IPS DF 4.7 (cell line): Measurements from ENCODE around the gene KIF1A.
"Not testable (repeated sequence)": the region's sequence is repeated elsewhere in the genome, so short reads cannot be mapped to it uniquely, and the experiment has no call there.

Experiments used
- DNase-seq: peaks from one replicate; pipeline ENCODE4 v3.0.0-alpha.2; 2013; ENCODE audit warnings: low spot score; ENCODE audit errors: extremely low read depth

Gene KIF1A

DNA sequence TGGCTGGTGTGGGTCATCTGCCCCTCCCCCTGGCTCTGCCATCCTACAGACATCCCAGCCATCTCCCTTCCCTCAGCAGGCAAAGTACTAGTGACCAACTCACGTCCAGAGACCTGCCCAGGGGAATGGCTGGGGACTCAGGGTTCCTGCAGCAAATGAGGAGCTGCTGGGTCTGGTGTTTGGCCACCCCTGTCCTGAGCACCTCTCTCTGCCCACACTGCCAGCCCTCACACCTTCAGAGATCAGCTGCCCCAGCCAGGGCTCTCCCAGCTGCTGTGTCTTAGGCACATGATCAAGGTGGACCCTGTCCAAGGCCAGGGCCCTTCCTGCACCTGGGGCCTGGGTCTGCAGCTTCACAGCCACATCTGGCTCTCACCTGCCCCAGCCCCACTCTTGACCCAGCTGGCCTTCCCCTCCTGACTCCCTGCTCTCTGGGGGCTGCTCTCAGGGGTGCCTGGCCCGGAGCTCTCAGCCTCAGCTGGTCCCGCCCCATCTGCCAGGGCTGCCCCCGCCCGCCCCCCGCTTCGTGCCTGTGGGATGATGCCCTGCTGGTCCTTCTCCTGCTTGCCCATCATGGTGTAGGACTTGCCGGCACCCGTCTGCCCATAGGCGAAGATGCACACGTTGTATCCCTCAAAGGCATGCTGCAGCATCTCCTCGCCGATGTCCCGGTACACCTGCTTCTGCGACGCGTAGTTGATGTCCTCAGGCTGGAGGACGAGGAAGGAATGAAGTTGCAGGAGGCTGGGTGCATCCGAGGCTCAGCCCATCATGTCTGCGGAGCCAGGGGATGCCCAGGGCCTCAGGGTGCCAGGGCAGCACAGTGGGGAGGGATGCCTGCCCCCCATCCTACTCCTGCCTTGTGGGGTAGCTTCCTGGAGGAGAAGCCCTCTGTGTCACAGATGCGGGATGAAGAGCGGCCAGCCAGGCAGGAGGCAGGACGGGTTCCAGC lies 32.2 kb downstream of the KIF1A start:
- no peak for DNase-seq

DNA sequence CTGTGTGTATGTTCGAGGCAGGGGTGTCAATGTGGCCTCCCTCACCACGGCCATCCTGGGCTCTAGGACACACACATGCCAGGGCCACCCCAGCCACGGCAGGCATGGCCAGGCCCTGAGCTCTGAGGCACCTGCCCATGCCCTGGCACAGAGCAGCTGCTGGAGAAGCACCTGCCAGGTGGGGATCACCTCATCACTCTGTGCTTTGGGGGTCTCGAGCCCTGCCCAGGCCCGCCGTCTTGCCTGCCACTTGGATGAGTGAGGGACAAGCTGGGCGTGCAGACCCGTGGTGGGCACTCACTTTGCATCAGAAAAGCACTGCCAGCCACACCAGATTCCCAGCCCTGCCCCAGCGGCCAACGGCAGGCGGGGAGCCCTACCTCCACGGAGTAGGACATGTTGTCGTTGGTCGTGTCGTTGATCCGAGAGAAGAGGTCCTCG lies 33.1 kb downstream of the KIF1A start:
- no peak for DNase-seq

DNA sequence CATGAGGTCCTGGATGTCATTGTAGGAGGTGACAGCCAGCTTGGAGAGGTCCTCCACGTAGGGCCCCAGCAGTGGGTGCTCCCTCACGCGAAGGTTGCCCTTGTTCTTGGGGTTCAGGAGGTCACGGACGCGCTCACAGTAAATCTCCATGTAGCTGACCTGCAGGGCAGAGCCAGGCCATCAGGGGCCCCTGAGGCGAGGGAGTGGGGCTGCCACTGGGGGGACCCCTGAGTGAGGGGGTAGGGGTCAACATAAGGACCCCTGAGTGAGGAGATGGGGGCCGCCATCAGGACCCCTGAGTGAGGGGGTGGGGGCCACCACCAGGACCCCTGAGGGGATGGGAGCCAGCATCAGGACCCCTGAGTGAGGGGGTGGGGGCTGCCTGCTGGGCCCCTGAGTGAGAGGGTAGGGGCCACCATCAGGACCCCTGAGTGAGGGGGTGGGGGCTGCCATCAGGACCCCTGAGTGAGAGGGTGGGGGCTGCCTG lies 33.6 kb downstream of the KIF1A start:
- no peak for DNase-seq

DNA sequence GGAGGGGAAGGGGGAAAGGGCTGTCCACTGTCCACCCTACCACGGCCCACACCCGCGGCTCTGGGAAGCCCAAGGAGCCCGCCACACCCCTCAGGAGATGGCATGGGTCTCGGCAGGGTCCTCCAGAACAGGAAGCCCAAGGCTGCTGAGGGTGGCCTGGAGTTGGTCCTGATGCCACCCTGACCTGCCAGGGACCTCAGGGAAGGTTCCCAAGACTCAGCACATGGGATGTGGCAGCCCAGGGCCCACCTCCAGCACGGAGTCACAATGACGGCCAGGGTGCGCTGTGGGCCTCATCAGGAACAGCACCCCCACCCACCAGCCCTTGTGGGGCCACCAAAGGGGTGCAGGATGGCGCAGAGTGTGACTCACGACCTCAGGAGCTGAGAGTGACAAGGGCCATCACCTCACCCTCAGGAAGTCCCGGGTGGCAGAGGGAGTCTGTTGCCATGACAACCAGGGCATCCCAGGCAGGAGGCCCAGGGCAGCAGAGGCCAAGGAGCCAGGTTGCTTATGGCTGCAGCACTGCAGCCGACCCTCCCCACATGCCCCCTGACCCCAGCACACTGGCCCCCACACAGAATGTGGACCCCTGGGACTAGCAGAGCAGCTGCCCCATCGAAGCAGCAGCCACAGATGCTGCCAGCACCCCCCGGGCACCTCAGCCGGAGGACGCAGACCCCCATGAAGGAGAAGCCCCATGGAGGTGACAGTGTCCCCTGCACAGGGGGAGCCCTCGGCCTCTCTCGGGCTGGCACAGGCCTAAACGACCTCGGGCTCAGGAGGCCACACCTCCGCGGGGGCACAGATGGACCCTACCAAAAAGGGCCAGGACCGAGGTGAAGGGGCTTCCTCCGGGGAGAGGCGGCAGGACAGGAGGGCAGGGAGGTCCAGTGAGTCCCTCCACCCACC lies 34.3 kb downstream of the KIF1A start:
- DNase-seq, result no peak

DNA sequence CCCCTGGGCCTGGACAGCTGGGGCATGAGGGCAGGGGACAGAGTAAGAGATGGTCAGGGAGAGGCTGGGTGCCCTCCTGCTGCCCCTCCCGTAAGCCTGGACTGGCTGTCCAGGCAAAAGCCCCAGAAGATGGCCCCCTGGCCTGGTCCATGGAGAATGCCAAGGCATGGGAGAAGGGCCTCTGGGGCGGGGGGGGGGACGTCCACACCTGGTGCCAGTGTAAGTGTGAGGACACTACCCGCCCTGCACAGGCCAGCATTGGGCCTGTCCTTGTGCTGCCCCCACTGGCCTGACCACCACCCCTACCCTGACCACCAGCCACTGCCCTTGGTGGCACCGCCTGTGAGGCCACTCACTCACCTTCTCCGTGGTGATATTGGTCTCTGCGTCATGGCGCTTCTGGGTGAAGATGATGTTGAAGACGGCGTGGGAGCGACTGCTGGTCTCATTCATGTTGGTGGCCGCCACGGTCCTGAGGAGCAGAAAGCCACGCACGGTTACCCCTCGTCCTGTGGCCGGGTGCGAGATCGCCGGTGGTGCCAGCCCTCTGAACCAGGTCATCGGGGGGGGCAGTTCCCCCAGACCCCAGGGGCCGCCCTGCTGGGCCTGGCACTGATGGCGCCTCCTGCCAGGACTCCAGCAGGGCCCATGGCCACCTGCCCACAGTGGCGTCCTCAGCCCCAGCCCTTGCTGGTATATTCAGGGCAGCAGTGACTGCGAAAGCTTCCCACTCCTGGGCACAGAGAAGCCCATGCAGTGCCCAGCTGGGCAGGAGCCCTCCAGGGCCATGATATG lies 35.2 kb downstream of the KIF1A start:
- no peak for DNase-seq

DNA sequence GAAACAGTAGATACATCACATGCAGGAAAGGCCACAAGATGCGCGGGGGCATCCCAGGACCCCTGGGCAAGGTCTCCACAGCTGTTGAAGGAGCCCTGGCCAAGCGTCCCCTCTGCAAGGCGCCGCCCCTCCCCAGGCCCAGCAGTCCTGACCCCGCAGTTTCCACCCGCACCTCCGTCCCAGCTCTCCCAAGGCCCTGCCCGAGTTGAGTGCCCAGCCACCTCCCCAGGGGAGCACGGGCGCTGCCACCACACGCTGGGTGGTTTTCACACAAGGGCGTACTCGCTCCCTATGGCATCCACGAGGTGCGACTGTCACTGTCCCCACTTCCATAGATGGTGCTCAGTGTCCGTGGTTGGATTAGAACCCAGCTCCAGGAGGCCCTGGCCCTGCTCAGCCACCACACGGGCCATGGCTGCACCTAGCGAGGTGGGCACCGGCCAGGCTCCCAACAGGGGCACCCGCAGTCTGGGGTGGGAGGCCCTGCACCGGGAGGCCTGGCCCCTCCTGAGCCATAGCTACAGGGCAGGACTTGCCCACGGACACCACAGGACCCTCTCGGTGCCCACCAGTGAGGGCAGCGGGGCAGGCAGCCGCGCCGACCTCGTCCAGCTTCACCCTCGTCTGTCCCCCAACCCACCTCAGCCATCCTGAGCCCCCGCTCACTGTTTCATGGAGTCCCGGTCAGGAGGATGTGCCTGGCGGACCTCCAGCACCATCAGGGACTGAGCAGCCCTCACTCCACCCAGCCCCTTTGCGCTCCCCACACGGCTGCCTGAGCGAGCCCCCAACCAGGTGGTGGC lies 36.0 kb downstream of the KIF1A start:
- no peak for DNase-seq

DNA sequence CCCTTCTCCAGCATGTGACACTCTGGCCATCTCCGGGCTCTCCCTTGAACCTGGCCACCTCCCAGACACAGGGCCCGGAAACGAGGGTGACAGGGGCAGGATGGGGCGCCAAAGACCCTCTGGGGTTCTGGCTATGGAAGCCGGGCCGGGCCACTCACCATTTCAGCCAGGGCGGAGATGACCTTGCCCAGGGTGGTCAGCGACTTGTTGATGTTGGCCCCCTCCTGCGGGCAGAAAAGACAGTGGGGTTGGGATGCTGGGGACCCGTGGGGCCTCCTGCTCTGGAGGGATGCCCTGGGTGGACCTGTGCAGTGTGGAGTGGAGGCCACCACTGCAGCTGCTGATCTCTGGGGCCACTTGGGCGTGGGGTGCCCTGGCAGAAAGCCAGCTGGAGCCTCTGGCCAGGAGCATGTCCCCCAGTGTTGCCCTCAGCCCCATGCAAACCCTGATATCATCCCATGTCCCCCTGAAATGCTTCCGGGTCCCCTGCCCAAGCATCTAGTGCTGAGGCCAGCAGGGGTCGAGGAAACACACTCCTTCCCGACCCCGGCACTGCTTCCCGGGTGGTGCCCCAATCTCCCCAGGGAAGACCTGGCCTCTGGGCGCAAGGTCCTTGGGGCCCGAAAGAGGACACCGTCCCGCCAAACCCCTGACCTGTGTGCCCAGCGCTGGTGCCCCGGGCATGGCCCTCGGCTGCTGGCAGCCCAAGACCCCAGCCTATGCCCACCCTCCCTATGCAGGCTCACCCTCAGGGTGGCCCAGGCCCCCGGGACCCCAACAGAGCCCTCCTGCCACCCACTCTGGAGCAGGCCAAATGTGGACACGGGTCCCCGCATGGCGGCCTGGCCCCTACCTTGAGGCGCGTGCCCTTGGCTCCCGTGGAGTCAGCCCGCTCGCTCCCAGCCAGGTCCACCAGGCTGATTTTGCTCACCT lies 36.9 kb downstream of the KIF1A start:
- no peak for DNase-seq

DNA sequence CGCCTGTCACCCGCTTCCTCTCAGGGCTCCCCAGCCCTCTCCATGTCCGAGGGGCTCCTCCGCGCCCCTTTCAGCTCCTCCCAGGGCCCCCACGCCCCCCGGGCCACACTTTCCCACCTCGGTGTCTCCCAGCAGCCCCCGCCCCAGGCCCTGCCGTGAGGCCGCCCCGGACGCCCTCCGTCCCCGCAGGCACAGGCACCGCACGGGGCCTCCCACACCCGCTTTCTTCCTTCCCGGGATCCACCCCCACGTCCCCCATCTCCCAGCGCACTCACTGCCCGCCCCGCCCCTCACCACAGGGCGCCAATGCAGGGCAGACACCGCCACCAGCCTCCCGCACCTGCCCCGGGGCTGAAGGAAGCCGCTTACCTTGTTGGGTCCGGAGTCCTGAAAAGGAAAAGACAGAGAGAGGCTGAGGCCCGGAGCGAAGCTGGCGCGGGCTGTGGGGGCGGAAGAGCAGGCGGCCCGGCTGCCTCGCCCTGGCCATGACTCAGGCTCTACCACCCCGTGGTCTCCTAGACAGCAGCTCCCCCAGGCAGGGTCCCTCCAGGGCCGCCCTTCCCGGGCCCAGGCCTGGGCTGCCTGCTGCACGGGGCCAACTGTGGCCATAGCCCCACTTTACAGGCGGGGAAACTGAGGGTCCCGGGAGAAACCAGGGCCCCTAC lies 37.7 kb downstream of the KIF1A start:
- DNase-seq, result no peak

DNA sequence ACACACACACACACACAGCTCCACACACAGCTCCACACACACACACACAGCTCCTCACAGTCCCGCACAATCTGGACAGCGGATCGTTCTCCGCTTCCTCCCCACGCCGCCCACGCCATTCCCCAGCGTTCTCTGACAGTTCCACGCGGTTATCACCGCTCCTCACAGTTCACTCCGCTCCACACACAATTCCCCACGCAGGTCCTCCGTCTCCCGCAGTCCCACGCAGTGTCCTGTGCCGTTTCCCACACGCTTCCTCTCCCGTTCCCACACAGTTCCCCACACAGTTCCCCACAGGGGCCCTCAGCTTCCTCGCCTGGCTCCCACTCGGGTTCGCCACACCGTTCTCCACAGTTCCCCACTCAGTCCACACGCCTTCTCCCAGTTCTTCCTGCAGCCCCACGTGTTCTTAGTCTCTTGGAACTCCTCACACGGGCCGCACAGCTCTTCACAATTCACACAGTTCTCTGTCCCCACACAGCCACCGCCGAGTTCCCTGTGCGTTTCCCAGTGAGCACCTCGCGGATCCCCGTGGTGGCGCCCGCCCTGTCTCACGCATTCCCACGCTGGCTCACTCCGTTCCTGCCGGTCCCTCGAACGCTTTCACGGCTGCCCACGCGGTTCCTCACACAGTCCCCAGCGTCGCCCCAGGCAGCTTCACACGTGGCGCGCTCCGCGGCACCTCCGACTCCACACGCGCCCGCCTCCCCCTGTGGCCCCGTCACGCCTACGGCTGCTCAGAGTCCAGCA lies 38.4 kb downstream of the KIF1A start:
- DNase-seq, result no peak

DNA sequence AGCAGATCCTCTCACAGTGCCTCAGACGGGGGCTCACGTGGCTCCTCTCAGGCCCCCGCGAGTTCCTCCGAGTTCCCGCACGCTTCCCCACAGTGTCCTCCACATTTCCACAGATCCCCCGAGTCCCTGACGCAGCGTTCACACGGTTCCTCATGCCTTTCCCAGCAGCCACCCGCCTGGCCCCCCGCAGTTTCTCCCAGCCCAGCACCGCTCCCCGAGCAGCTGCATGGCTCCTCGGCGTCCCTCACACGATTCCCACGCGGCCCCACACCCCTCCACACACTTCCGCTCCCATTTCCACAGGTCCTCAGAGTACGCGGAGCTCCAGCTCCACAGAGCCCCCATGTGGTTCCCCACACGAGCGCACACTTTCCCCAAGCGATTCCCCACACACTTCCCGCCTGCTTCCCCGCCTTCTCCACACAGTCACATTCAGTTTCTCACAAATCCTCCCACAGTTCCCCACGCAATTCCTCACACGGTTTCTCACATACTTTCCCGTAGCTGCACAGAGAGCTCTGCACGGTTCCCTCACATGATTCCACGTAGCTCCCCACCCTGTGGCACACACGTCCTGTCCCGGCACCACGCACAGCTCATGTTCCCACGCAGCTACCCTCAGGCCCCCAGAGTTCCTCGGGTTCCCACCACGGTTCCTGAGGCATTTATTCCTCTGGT lies 39.9 kb downstream of the KIF1A start:
- no peak for DNase-seq

DNA sequence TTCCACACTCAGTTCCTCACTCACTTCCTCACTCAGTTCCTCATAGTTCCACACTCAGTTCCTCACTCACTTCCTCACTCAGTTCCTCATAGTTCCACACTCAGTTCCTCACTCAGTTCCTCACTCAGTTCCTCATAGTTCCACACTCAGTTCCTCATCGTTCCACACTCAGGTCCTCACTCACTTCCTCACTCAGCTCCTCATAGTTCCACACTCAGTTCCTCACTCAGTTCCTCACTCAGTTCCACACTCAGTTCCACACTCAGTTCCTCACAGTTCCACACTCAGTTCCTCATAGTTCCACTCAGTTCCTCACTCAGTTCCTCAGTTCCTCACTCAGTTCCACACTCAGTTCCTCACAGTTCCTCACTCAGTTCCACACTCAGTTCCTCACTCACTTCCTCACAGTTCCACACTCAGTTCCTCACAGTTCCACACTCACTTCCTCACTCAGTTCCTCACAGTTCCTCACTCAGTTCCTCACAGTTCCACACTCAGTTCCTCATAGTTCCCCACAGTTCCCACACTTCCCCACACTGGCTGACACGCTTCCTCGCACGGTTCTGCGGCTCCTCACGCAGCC lies 40.7 kb downstream of the KIF1A start:
- DNase-seq, result not testable (repeated sequence)

DNA sequence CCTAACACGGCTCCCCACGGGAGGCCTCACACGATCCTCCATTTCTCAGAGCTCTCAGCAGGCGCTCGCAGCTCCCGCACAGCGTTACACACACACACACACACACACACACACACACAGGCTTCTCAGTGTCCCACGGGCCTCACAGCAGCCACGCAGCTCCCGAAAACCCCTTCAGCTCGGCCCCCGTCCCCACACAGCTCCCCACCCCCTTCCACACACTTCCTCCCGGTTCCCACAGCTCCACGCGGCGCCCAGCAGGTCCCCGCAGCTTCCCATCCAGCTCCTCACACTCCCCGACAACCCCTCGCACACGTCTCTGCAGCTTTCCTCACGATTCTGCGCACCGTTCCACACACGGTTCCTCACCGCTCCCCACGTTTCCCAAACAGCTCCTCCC lies 41.6 kb downstream of the KIF1A start:
- no peak for DNase-seq

DNA sequence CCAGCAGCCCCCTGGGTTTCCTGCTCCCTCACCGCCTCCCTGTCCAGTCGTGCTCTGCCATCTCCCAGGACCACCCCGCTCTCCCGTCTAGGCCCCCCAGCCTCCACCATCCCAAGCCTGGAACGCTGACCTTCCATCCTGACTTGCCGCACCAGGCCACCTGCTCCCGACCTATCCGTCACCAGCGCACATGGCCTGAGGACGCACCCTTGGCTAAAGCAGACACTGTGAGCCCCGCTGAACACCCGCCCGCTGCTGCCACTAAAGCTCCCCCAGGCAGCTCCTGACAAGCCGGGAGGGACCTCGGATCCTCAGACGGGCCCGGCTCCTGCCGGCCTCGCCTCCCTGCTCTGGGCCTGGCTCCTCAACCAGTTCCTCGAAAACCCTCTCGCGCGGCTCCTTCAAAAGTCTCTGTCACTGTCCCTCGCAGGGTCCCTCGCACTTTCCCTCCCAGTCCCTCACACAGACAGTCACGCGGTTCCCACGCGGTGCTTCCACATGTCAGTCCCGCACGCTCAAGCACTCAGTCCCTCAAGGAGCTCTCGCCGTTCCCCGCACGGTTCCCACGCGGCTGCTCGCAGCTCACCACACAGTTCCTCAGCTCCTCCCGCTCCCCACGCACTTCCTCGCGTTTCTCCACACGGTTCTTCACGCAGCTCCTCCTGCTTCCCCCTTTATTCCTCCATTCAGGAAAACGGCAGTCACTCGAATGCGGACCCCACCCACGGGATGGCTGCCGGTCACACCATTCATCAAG lies 42.4 kb downstream of the KIF1A start:
- DNase-seq, result no peak

DNA sequence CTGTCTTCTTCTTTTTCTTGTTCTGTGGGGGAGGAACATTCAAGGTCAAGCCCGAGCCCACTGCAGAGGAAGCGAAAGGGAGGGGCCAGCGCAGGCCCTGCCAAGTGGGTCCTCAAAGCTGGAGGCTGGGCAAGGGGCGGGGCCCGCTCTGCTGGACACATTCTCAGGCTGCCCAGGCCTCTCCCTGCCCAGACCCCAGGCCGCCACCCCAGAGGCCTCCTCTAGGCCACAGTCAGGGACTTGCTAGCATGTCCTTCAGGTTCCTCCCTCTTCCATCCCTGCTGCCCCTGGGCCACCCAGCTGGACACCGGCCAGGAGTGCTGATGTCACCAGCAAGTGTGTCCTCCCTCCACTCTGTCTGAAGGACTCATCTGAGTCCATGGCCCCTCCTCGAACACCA lies 44.1 kb downstream of the KIF1A start:
- no peak for DNase-seq

DNA sequence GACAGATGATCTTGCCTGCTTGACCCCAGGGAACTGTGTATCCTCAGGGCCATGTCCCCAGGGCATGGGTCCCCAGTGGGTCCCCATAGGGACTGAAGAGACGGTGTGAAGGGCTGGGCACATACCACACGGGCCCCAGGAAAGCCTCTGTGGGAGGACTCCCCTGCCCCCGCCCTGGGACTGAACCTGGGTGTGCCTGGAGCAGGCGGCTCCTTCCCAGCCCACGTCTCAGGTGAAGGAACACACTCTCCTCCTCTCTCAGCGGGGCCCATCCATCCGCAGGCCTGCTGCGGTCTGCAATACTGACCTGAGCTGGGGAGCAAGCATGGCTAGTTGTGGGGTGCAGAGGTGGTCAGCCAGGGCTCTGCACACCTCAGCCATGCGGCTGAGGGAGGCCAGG lies 45.2 kb downstream of the KIF1A start:
- DNase-seq, result no peak

DNA sequence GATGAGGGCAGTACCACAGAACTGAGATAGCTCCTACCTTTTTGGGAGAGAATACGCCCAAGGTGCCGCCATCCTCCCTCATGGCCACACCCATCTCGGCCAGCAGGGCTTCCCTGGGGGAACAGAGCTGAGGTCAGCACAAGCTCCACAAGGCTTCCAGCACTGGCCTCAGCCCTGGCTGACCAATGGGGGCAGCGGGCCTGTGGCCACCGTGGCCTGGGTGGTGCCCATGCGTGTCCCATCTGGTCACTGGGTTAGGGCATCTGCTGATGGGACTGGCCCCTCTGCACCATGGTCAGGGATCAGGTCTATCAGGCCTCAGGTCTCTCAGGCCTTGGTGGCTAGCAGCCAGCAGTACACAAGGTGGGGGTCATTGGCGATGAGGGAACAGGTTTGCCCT lies 50.9 kb downstream of the KIF1A start:
- DNase-seq, result no peak
